Measurements from ENCODE around the gene PPP1R36. TPM values are rescaled to one million over a fixed set of nuclear protein-coding genes. Genes with fewer than 3 reads are reported as not detected.

Gene PPP1R36
- total RNA-seq, 1 experiment from 2014 or later: 0.50 TPM

- DNase-seq: no peak
- no peak overlapping the region for H3T11ph ChIP-seq (ENCODE audit: low read length)
- TF ChIP-seq CTCF (conservative IDR thresholded peaks at IDR 0.05): no peak
- H3K23me2 ChIP-seq (ENCODE audit: insufficient read length, low read depth, low read length, poor library complexity, severe bottlenecking): no peaks in the 10 kb centered on the region
- H3K27me3 ChIP-seq (ENCODE audit: insufficient read depth, low read length): no peaks in the 10 kb centered on the region
- H3K4me1 ChIP-seq (ENCODE audit: insufficient read depth, low read length): no peaks in the 10 kb centered on the region
- no peak overlapping the region for H3K4me3 Mint-ChIP-seq
- no peaks in the 10 kb centered on the region for H4K20me1 ChIP-seq (ENCODE audit: control insufficient read depth, insufficient read depth, insufficient read length)
- no peaks in the 10 kb centered on the region for H3K27me3 Mint-ChIP-seq (ENCODE audit: low read depth)
- no peaks in the 10 kb centered on the region for H3K9me3 ChIP-seq (ENCODE audit: control insufficient read depth, low read depth, low read length)
- H2AFZ ChIP-seq (ENCODE audit: low read length): no peak overlapping the region
- H3K4me2 ChIP-seq (ENCODE audit: insufficient read depth, insufficient read length, low read length): no peak overlapping the region
- H2BK12ac ChIP-seq (ENCODE audit: insufficient read length, low read depth, low read length): no peak overlapping the region
- no peaks in the 10 kb centered on the region for H3K79me2 ChIP-seq (ENCODE audit: insufficient read depth, low read length)
- peaks cover under 1% of the 10 kb centered on the region in 2 experiments; a peak in 3 of 4 replicates for H3K4me1 Mint-ChIP-seq
- no peak overlapping the region for H4K5ac ChIP-seq (ENCODE audit: insufficient read length, low read depth, low read length)
- H3K27ac Mint-ChIP-seq: no peak overlapping the region
- no peak overlapping the region for H3K14ac ChIP-seq (ENCODE audit: insufficient read depth, low read length)
- no peak overlapping the region for H3K9ac ChIP-seq (ENCODE audit: extremely low read depth, insufficient read length, low read length)
- no peak overlapping the region for H3K56ac ChIP-seq (ENCODE audit: insufficient read length, low read depth, low read length)
- H3K18ac ChIP-seq (ENCODE audit: insufficient read length, low read depth, low read length): no peak overlapping the region
- no peak overlapping the region for H2AK5ac ChIP-seq (ENCODE audit: insufficient read length, low read length)
- no peak overlapping the region for H3K23ac ChIP-seq (ENCODE audit: insufficient read length, low read depth, low read length)
- H2BK20ac ChIP-seq (ENCODE audit: low read depth, low read length, poor library complexity, severe bottlenecking): no peak overlapping the region
- H3K36me3 Mint-ChIP-seq (ENCODE audit: insufficient read depth in 1 of 3, low read depth in 3 of 3): peaks cover 0 to 4% (median 0%) of the 10 kb centered on the region in 3 experiments; a peak in 2 of 7 replicates
- H2BK15ac ChIP-seq (ENCODE audit: low read depth, low read length): no peak overlapping the region
- no peak overlapping the region for H3K4ac ChIP-seq (ENCODE audit: low read depth, low read length)
- no CpG with 5 or more reads among the region's 2 CpGs for WGBS (ENCODE audit: extremely low coverage, insufficient read length, low lambda C conversion rate)
- no peak overlapping the region for H2BK120ac ChIP-seq (ENCODE audit: low read depth, low read length, poor library complexity, severe bottlenecking)
- H4K8ac ChIP-seq (replicated peaks; ENCODE audit: insufficient read length, low read depth, low read length): no peak overlapping the region
- no peak overlapping the region for H3K27ac ChIP-seq (ENCODE audit: insufficient read length, low read depth, low read length)
- H3K79me1 ChIP-seq (ENCODE audit: insufficient read depth, low read depth, low read length, poor library complexity, severe bottlenecking): no peaks in the 10 kb centered on the region
- H4K91ac ChIP-seq (ENCODE audit: insufficient read length, low read depth, low read length): no peak overlapping the region
- H3K9me3 Mint-ChIP-seq: no peaks in the 10 kb centered on the region
- H2BK5ac ChIP-seq (ENCODE audit: insufficient read length, low read length): no peak overlapping the region
Observed at GRCh38 chr14:64531567-64531966, 18.2 kb upstream of the PPP1R36 start.

All from H9 (cell line).